ENCODE results near the gene CD82.

Gene CD82

DNA sequence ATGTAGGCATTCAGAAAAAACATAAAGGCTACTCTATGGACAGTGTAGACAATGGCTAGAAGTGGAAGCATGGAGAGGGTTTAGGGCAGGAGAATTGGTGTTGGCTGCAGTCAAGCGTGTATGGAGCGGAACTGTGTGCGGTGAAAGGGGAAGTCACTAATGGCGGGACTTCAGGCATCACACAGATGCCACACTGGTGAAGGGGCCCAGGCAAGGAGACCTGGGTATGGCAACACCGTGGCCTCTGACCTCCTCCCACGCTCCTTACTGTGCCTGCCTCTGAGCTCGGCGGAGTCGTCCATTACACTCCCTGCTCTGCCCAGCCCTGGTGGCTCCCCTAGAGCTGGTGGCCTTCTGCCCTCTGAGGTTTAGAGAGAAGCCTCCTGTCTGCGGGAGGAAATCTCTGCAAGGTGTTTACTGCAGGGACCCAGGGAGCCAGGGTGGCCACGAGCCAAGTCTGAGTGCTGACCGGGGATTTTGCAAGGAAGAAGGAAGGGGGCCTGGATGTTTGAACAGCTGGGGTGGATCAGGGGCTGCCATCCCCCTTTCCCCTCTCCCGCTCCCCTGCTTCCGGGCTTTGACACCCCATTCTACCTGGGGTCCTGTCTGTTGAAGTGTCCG is 86.2 kb downstream of the CD82 start:
- TF ChIP-seq, protein P1, sequence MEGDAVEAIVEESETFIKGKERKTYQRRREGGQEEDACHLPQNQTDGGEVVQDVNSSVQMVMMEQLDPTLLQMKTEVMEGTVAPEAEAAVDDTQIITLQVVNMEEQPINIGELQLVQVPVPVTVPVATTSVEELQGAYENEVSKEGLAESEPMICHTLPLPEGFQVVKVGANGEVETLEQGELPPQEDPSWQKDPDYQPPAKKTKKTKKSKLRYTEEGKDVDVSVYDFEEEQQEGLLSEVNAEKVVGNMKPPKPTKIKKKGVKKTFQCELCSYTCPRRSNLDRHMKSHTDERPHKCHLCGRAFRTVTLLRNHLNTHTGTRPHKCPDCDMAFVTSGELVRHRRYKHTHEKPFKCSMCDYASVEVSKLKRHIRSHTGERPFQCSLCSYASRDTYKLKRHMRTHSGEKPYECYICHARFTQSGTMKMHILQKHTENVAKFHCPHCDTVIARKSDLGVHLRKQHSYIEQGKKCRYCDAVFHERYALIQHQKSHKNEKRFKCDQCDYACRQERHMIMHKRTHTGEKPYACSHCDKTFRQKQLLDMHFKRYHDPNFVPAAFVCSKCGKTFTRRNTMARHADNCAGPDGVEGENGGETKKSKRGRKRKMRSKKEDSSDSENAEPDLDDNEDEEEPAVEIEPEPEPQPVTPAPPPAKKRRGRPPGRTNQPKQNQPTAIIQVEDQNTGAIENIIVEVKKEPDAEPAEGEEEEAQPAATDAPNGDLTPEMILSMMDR (IDR thresholded peaks at IDR 0.05), result no peak

DNA sequence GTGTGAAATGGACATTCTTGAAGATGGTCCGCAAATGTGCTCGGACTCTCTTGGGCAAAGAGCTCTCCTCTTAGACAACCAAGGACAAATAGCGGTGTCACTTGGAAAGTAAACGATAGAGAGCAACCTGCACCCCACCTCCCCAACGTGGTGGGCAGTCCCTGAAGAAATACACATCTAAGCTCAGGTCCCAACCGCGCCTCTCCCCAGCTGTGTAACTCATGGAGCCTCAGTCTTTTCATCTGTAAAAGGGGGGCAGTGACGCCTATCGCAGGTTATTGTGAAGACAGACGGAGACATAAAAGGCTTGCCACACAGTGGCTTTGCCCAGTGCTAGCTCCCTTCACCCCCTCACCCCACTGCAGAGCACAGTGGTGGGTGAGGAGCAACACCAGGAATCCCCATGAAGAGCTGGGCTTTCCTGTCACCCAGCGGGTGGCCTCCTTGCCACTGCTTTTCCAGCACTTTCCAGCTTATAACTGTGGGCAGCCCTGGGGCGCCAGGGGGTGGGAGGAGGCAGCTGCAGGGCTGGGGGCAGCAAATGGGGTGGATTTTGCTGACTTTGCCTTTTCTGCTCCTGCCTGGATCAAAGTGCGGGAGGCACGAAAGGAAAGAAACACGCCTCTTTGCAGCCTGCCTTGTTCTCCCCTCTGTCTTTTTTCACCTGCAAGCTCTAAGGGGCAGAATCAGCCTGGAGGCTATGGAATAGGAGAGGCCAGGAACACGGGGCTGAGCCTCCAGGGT is 87.6 kb downstream of the CD82 start:
- TF ChIP-seq, protein P1 (IDR thresholded peaks at IDR 0.05), result no peak

DNA sequence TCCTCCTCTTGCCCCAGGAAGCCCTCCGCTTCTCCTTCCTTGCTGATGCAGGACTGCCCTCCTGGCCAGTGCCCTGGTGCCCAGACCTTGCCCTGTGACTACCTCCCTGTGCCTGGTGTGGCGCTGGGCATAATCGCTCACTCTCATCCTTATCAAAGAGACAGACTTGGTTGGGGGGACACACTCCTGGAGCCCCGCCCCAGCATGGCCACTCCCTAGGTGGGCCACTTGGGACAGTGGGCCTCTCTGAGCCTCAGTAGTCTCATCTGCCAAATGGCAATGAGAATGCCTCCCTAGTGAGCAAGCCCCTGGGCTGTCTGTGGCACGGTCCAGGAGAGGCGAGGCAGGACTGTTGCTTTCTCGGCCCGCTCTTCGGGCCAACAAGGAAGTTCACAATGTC is 88.6 kb downstream of the CD82 start:
- TF ChIP-seq, protein P1 (IDR thresholded peaks at IDR 0.05), result no peak

DNA sequence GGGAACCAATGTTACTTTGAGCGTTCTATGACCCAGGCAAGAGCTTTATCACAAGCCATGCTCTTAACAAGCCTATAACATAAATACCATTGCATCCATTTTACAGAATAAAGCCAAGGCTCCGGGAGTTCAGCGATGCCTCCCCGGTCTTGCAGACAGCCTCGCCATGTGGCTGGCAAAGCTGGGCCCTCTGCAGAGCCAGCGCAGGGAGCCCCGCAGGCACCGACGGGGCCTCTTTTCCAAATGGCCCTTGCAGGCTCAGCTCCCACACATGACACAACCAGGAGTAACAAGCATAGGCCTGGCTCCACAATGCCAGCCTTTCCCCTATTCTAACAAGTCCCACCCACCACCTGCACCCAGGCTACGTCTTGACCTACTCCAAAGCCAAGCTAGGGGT is 89.1 kb downstream of the CD82 start:
- TF ChIP-seq, protein P1 (IDR thresholded peaks at IDR 0.05), result no peak

DNA sequence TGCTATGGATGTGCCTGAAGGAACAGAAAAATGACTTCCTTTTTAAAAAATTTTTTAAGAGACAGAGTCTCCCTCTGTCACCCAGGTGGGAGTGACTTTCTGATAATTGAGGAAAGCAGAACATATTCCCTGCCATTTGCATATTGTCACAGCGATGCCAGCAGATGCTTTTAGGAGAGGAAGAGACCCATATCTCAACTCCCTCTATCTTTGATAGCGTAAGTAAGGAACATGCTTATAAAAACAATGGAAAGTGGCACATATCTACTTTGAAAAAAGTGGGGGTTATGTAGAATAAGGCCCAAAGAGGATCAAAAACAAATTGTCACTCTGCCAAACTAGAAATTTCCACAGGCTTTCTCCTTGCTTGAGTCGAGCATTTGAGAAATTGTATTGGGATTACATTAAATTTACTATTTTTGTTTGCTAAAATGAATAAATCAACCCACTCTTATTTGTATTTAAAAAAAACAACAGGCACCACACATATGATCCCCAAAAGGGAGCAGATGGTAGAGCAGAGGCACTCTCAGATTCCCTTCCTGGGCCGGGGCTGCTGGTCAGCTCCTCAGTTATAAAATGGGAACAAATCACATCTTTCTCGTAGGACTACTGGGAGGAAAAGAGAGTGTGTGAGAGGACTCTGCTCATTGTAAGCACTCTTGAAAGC is 92.5 kb downstream of the CD82 start:
- TF ChIP-seq, protein P1 (IDR thresholded peaks at IDR 0.05), result no peak

DNA sequence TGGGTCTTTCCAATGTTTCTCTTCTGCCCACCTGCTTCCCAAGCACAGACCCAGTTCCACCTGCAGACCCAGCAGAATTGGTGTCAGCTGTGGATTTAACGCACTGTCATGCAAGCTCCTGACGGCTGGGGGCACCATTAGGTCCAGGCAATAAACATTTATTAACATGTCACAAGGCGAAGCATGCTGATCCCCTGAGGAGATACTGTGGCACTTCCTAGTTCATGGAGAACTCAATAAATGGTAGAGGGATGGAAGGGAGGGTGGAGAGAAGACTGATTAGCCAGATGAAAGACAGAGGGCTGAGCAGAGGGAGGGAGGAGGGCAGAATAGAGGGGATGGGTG is 93.0 kb downstream of the CD82 start:
- TF ChIP-seq, protein P1 (IDR thresholded peaks at IDR 0.05), result peak; percentile 24; the same call in 1 of the 2 replicates

DNA sequence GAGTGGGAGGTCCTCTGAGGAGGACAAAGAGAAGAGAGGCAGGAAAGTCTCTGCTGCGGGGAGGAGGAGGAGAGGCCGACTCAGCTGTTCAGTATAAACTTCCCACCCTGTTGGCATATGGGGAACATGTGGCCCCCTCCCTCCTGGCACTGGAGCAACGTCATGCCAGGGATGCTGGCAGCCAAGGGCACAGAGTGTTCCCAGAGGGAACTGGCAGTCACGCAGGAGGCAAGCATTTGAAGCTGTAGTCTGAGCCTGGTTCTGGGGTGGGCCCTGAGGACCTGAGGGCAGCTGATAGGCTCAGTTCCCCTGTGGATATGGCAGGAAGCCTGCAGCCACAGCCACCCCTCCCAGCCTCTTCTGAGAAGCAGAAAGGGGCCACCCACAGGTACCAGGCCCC is 94.2 kb downstream of the CD82 start:
- TF ChIP-seq, protein P1 (IDR thresholded peaks at IDR 0.05), result no peak

Measured in LNCAP (cell line).